Activated CD8-positive, alpha-beta memory T cell treated with anti-CD3 and anti-CD28 coated beads, Interleukin-2, amount 50 U/mL, for 4 hours (primary cell): ENCODE results near the gene SV2C.

Source experiments
- DNase-seq: peaks from one replicate; pipeline ENCODE4 v3.0.0-alpha.2; 2020

Gene SV2C

DNA sequence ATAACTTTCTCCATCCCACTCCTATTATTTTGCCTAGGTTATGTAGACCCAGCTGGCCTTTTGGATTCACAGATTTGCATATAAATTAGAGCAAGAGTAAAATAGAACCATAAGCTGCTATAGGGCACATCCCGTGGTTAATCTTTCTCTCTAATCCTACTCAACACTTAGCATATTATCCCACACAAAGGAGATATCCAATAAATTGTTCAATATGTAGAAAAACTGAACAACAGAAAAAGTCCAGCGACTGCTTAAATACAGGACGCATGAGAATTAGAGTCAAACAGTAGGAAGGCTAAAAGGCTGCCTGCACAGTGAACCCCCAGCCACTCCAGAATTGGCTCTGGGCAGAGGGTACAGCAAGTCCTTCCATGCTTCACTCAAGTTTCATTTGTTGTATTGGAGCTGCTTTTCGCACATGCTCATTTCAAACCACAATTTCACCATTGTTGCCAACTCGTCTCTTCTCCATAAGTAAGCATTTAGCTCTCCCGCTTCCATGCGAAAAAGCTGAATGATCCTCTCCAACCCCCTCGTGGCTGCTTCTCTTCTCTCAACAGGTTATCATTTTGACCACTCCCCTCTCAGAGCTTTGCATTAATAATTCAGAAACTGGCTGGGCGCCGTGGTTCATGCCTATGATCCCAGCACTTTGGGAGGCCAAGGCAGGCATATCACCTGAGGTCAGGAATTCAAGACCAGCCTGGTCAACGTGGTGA is 305.8 kb downstream of the SV2C start:
- no peak for DNase-seq

DNA sequence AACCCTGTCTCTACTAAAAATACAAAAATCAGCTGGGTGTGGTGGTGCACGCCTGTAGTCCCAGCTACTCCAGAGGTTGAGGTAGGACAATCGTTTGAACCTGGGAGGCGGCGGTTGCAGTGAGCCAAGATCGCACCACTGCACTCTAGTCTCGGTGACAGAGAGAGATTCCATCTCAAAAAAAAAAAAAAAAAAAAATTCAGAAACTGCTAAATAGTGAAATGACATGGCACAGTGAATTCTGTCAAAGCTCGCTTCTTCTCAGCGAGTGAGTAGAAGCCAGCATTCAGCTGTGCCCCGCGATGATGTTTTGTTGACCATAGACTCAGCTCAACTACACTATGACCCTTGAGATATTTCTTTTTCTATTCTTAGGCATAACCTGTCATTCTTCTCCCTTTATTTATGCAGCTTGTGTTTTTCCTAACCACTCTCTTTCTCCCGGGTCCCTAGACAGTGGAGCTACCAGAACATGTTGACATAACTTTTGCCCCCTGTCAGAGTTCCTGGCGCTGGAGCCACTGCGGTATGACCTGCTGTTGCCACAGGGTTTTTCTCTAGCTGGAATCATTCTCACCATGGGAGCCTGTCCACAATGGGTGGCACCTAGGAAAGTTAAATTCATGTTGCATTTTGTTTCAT is 306.5 kb downstream of the SV2C start:
- DNase-seq = no peak

DNA sequence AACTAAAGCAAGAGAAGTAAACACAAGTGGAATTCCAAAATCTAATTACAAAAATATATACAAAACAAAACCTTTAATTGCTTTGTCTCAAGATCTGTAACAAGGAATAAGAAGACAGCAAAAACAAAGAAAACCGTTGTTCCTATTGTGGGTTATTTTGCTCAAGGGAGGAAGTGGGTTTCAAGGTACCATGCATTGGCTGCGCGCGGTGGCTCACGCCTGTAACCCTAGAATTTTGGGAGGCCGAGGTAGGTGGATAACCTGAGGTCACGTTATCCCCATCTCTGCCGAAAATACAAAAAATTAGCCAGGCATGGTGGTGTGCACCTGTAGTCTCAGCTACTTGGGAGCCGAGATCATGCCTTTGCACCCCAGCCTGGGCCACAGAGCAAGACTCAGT is 307.8 kb downstream of the SV2C start:
- DNase-seq = no peak

DNA sequence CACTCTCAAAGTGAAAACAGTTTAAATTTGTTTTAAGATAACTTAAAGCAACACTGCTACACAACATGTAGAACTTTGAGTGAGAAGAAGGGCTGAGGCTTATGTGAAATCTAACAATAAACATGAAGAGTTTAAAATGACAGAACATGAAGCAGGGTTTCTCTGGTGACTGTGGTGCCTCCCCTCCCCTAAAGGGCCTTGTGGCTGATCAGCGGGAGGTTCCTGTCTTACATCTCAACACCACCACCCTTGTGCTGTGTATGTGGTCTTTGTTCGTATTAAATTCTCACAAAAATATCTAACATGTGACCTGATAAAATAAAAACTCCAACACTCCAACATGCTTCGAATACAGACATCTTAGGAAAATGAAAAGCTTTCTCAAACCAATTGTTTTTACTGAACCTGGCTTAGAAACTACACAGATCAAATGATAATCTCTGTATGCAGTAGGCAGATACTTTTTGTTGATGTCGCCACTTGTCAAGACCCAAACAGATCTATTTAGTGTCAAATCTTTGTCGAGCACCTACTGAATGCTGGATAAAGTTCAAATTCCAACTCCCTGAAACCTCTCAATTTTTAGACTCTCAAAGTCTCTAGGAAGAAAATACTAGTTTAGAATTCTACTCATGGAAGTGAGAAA is 310.0 kb downstream of the SV2C start:
- no peak for DNase-seq

DNA sequence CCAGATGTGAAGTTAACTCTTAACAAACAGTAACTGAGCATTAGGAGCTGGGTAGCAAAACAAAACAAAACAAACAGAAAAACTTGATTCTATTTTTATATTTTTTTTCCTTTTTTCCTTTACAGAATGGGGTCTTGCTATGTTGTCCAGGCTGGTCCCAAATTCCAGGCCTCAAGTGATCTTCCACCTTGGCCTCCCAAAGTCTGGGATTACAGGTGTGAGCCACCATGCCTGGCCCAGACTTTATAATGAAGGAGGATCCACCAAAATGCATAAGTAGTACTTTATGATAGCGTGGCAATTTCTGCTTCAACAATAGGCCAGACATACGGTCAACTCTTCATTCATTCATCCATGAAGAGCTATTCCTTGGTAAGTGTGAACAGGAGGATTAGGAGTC is 314.0 kb downstream of the SV2C start:
- no peak for DNase-seq

DNA sequence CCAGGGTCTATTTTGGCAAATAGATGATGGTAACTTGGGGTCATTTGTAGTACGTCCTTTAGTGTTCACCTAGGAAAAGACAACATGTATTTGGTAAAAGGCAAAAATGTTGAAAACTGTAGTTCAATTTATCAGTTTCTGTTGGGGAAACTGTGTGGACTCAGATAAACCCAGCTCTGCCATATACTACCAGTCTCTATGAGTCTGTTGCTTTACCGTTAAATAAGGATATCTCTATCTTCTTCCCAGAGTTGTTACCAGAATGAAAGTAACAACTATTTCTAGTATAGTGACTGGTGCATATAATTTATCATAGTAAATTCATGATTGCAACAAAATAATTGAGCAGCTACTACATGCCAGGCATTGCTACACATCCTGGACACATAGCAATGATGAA is 316.1 kb downstream of the SV2C start:
- no peak for DNase-seq

DNA sequence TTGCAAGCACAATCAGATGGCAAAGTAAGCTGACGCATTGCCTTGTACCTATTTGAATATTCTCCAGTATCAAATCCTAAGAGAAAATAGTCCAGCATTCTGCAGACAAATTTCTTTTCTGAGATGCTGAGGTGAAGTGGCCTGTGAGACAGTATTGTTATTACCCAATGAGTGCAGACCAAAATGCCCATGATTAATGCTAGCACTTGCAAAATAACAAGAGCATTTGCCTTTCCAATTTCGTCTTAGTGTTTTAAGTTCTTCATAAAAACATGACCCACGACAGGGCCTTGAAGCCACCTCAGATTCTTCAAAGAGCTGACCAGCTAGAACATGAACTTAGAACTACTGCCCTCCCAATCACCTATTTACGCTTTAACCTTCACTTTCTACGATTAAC is 317.3 kb downstream of the SV2C start:
- DNase-seq = no peak

DNA sequence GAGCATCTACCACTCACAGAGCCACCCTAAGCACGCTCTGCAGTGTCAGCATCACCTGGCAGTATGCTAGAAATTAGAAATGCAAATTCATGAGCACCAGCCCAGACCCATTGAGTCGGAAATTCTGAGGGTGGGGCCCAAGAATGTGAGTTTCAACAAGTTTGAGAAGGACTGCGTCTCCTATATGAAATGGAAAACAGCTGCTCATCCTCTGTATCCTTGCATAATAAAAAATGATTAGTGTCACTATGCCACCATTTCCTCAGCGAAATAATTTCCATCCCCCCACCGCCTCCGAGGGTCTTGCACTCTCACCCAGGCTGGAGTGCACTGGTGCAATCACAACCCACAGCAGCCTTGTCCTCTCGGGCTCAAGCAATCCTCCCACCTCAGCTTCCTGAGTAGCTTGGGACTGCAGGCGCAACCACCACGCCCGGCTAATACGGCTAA is 318.6 kb downstream of the SV2C start:
- peak; percentile 30 for DNase-seq

DNA sequence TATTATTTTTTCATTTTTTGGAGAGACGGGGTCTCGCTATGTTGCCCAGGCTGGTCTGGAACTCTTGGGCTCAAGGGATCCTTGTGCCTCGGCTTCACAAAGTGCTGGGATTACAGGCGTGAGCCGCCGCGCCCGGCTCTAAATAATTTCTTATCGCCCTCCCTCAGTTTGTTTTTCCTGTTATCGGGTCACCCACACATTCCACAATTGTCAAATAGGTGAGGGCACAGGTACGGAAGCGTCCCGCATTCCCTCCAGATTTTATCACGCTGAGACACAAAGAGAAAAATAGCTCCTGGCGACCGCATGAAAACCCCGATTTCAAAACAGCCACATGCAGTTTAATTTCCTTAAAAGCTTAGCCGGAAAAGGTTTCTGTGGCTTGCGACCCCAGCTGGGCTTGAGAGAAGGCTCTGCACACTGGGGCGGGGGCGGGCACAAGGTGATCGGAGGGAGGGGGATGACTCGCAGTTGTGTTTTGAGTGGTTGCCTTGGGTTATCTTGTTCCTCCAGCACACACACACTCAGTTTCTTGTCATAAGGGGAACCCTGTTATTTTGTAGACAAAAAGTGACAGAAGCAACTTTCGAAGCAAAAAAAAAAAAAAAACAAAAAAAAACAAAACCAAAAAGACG is 319.2 kb downstream of the SV2C start:
- peak; percentile 68 for DNase-seq

DNA sequence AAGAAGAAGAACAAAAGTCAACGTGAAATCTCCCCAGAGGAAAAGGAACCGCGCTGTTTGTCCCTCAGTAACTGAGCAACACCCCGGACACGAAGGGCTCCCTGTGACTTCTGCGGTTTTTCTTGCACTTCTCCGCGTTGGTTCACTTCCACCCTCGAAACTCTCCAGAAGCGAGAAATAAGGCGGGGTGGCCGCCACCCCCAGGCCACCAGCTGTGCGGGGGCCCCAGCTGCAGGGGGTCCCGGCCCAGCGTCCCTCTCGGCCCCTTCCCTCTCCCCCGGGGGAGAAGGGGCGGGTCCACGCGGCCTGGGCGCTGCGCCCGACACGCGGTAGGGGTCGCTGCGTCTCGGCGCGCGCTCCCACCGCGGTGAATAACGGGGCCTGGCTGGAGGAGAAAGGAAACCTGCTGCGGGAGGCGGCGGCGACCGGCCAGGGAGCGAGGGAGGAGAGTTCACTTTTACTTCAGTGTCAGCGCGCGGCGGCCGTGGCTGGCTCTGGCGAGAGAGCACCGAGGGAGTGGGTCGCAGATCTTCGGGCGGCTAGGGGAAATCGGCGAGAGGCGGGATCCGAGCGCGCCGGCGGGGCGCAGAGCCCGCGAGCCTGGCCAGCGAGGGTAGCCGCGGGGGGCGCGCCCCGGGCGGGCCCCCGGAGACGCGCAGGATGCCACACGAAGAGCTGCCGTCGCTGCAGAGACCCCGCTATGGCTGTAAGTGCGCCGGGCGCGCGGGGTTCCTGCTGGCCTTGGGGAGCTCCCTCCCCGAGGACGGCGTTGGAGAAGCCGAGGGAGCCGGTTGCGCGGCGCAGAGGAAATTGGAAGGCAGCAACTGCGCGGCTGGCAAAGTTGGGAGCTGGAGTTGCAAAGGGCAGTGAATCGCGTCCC is 319.9 kb downstream of the SV2C start, which contains the start of gene IQGAP2:
Gene IQGAP2 (plus strand): TSS at position 400 of the 880 bp plus-strand sequence. CDS start 261 bp downstream, at position 661.
- peak; percentile 76 for DNase-seq
